Peyer's patch (tissue), 4 donors: ENCODE results near the gene CGNL1. TPM values are rescaled to one million over a fixed set of nuclear protein-coding genes. Genes with fewer than 3 reads are reported as not detected.

Source experiments
- DNase-seq, 3 donors: peaks; one replicate each; pipeline ENCODE4 v3.0.0-alpha.2; 2017 to 2019
- H3K27ac ChIP-seq, 4 donors: fragments of 200-600 bp; sonication (generic); one replicate each; pipeline ENCODE4 v1.5.1; 2016 to 2019
- H3K27me3 ChIP-seq, 2 donors: fragments of 200-600 bp; sonication (generic); one replicate each; pipeline ENCODE4 v1.5.1; 2019
- H3K36me3 ChIP-seq, 3 donors: fragments of 200-600 bp; sonication (generic); one replicate each; pipeline ENCODE4 v1.5.1; 2016 to 2019
- H3K4me1 ChIP-seq, 4 donors: fragments of 200-600 bp; sonication (generic); one replicate each; pipeline ENCODE4 v1.5.1; 2016 to 2019
- H3K4me3 ChIP-seq, 4 donors: fragments of 200-600 bp; sonication (generic); 1 replicate in 3 of 4; 2 replicates in 1 of 4; pipeline ENCODE4 v1.5.1; 2016 to 2019; ENCODE audit warnings: mild to moderate bottlenecking in 1 of 4
- H3K9me3 ChIP-seq, 4 donors: fragments of 200-600 bp; sonication (generic); one replicate each; pipeline ENCODE4 v1.5.1; 2016 to 2019; ENCODE audit warnings: mild to moderate bottlenecking in 1 of 4
- CTCF ChIP-seq, 6 experiments: fragments of 450-650 bp in 4 of 6; fragments of 200-600 bp in 2 of 6; sonication (generic) in 1 of 6; IDR thresholded peaks; one replicate each; pipeline ENCODE4 v1.5.1; 2017 to 2019; ENCODE audit warnings: antibody characterized with exemption in 6 of 6, mild to moderate bottlenecking in 3 of 6, moderate library complexity in 1 of 6
- POLR2A ChIP-seq, 2 donors: fragments of 450-650 bp; IDR thresholded peaks; one replicate each; pipeline ENCODE4 v1.5.1; 2017; ENCODE audit warnings: antibody characterized with exemption in 2 of 2, mild to moderate bottlenecking in 2 of 2, moderate library complexity in 2 of 2
- total RNA-seq, 4 donors: library from RNA; depleted of rRNA; stranded (reverse); fragments of >200 nt; gene quantifications; one replicate each; pipeline ENCODE4 v1.1.0, GENCODE V29; 2016

CGNL1 gene
- total RNA-seq, 4 donors from 2014 or later, result 1.2 to 9.9 (median 2.1) TPM

GRCh38 chr15:57522148-57522547 is 145.8 kb downstream of the CGNL1 start:
- no peaks in the 10 kb centered on the region for H3K27me3 ChIP-seq
- no peaks in the 10 kb centered on the region for H3K36me3 ChIP-seq
- H3K27ac ChIP-seq, result no peak overlapping the region
- DNase-seq, result no peak
- no peaks in the 10 kb centered on the region for H3K9me3 ChIP-seq
- no peak for TF ChIP-seq POLR2A (IDR thresholded peaks at IDR 0.05)
- no peak for TF ChIP-seq CTCF (IDR thresholded peaks at IDR 0.05)
- H3K4me1 ChIP-seq, result peaks cover 0 to 1% (median 0%) of the 10 kb centered on the region in 4 donors
- H3K4me3 ChIP-seq, result no peak overlapping the region

- DNase-seq, result no peak
- Histone ChIP-seq H3K4me1 (peaks cover 0 to 4% (median 0%) of the 10 kb centered on the region in 4 donors), H3K4me3 (no peak overlapping the region), H3K36me3 (no peaks in the 10 kb centered on the region), H3K27ac (no peak overlapping the region), H3K27me3 (no peaks in the 10 kb centered on the region), H3K9me3 (no peaks in the 10 kb centered on the region)
- TF ChIP-seq POLR2A (IDR thresholded peaks at IDR 0.05), result no peak
- TF ChIP-seq CTCF (IDR thresholded peaks at IDR 0.05), result no peak
Observed at GRCh38 chr15:57525581-57525980, 149.3 kb downstream of the CGNL1 start.

- Histone ChIP-seq H3K4me1 (peaks cover 0 to 4% (median 0%) of the 10 kb centered on the region in 4 donors), H3K27ac (no peak overlapping the region), H3K27me3 (no peaks in the 10 kb centered on the region), H3K36me3 (no peaks in the 10 kb centered on the region), H3K4me3 (no peak overlapping the region), H3K9me3 (no peaks in the 10 kb centered on the region)
- no peak for TF ChIP-seq CTCF (IDR thresholded peaks at IDR 0.05)
- no peak for TF ChIP-seq POLR2A (IDR thresholded peaks at IDR 0.05)
- DNase-seq, result no peak
Observed at GRCh38 chr15:57526076-57526475, 149.8 kb downstream of the CGNL1 start.

GRCh38 chr15:57526615-57527014 is 150.3 kb downstream of the CGNL1 start:
- H3K27ac ChIP-seq, result no peak overlapping the region
- DNase-seq, result no peak

DNA sequence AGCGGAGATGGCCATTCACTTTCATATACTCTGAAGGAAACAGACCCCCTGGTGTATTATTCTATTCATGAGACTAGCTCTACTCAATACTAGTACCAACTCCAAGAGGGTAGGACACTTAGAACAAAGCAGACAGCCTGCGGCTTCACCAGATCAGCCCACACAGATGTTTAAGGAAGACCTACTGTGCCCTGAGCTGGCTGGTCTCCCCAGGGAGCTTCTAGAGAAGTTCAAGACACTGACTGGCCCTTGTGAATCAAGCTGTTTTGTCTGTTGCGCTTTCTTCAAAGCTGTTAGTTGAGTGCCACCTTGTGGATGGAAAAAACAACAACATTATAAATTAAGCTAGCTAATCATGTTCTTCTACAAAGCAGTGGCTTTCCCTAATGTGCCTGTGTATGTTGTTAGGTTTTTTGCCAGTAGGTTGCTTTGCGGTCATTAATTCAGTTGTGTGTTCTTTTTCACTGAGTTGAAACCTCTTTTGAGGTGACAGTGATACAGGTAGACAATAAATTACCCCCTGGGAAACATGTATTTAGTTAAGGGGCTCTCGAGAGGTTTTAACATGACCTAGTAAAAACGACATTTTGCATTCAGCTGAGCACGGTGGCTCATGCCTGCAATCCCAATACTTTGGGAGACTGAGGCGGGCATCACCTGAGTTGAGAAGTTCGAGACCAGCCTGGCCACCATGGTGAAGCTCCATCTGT is 151.2 kb downstream of the CGNL1 start:
- peak in 2 of 3 donors; percentile 23 to 66 for DNase-seq
- TF ChIP-seq CTCF (IDR thresholded peaks at IDR 0.05), result peak in 4 of 6 experiments; percentile 65 to 89 (median 80)
- TF ChIP-seq POLR2A (IDR thresholded peaks at IDR 0.05), result no peak
- H3K9me3 ChIP-seq, result no peaks in the 10 kb centered on the region
- no peaks in the 10 kb centered on the region for H3K36me3 ChIP-seq
- no peak overlapping the region for H3K4me3 ChIP-seq
- no peaks in the 10 kb centered on the region for H3K27me3 ChIP-seq
- peaks cover 0 to 4% (median 0%) of the 10 kb centered on the region in 4 donors for H3K4me1 ChIP-seq
- no peak overlapping the region for H3K27ac ChIP-seq

More at GRCh38 chr15:57526615-57527014, 150.3 kb downstream of the CGNL1 start:
- H3K4me1 ChIP-seq, result peaks cover 0 to 4% (median 0%) of the 10 kb centered on the region in 4 donors
- TF ChIP-seq CTCF (IDR thresholded peaks at IDR 0.05), result no peak
- TF ChIP-seq POLR2A (IDR thresholded peaks at IDR 0.05), result no peak
- H3K9me3 ChIP-seq, result no peaks in the 10 kb centered on the region
- H3K4me3 ChIP-seq, result no peak overlapping the region
- H3K36me3 ChIP-seq, result no peaks in the 10 kb centered on the region
- H3K27me3 ChIP-seq, result no peaks in the 10 kb centered on the region
